GM21423 (cell line): ENCODE data around the gene HEPACAM.

Experiments
- ATAC-seq: cut with Tn5 transposase; IDR thresholded peaks from one replicate; pipeline ENCODE4 v1.9.1; 2021; ENCODE audit warnings: mild to moderate bottlenecking, moderate library complexity; ENCODE audit not compliant: unreplicated experiment

Gene HEPACAM

GRCh38 chr11:124943741-124944140 is 7.9 kb upstream of the HEPACAM start:
- no peak for ATAC-seq

- ATAC-seq: no peak
These were observed 7.4 kb upstream of the HEPACAM start for GRCh38 chr11:124943254-124943616.

GRCh38 chr11:124942466-124943253 is 6.8 kb upstream of the HEPACAM start:
- ATAC-seq: no peak

- ATAC-seq: no peak
These were observed 5.9 kb upstream of the HEPACAM start for GRCh38 chr11:124941703-124942102.

GRCh38 chr11:124938970-124939369 is 3.1 kb upstream of the HEPACAM start:
- ATAC-seq: no peak

- ATAC-seq: no peak
These were observed 2.4 kb upstream of the HEPACAM start for GRCh38 chr11:124938206-124938765.

GRCh38 chr11:124937336-124937935 is 1.6 kb upstream of the HEPACAM start:
- no peak for ATAC-seq

GRCh38 chr11:124934862-124935547 is 842 bp downstream of the HEPACAM start:
- no peak for ATAC-seq

GRCh38 chr11:124930799-124931198 is 5.0 kb downstream of the HEPACAM start:
- peak; percentile 88 for ATAC-seq

GRCh38 chr11:124928942-124929665 is 6.7 kb downstream of the HEPACAM start:
- ATAC-seq: no peak

GRCh38 chr11:124923296-124923695 is 12.6 kb downstream of the HEPACAM start:
- ATAC-seq: no peak

GRCh38 chr11:124922831-124923230 is 13.0 kb downstream of the HEPACAM start:
- no peak for ATAC-seq

GRCh38 chr11:124920870-124921609 is 14.8 kb downstream of the HEPACAM start:
- ATAC-seq: peak; percentile 52

- no peak for ATAC-seq
These were observed 15.5 kb downstream of the HEPACAM start for GRCh38 chr11:124920356-124920755.

GRCh38 chr11:124919898-124920297 is 15.9 kb downstream of the HEPACAM start:
- no peak for ATAC-seq

GRCh38 chr11:124918950-124919349 is 16.9 kb downstream of the HEPACAM start, which contains the start of gene HEPN1:
Gene HEPN1 (plus strand): TSS chr11:124919250.
- no peak for ATAC-seq

GRCh38 chr11:124917115-124917637 is 18.7 kb downstream of the HEPACAM start:
- ATAC-seq: no peak

- ATAC-seq: no peak
These were observed 19.5 kb downstream of the HEPACAM start for GRCh38 chr11:124916370-124916710.

- ATAC-seq: no peak
These were observed 20.1 kb downstream of the HEPACAM start for GRCh38 chr11:124915541-124916369.
